Measurements from ENCODE around the gene KLF13. TPM values are rescaled to one million over a fixed set of nuclear protein-coding genes. Genes with fewer than 3 reads are reported as not detected.

The KLF13 gene
- total RNA-seq, 1 donor from 2014 or later = 235 TPM

DNA sequence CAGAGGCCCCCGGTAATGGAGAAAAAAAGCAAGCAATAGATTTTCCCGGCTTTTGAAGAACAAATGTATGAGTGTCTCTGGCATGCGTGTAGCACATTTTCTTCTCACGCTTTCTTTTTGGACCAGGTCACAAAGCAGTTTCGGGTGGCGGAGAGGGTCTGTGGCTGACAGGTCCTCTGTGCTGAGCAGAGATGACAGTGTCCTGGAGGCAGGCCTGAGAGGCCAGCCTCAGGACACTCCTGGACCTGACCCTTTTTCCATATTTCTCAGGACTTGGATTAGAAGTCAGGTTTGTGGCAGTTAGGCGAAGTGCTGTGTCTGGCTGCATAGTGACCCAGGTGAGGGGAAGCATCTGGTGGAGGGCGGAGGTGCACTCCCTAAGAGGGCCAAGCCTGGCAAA lies 52.9 kb downstream of the KLF13 start:
- intact Hi-C loops (cut with DNase I) = no loop called here
- Histone ChIP-seq H3K9me3 (no peaks in the 10 kb centered on the region), H3K36me3 (peaks cover 16 to 27% of the 10 kb centered on the region in 2 donors), H3K27me3 (no peaks in the 10 kb centered on the region), H3K27ac (no peak overlapping the region), H3K4me3 (no peak overlapping the region), H3K4me1 (no peaks in the 10 kb centered on the region)
- DNase-seq (ENCODE audit: low spot score in 2 of 2) = no peak
- TF ChIP-seq, protein P1, sequence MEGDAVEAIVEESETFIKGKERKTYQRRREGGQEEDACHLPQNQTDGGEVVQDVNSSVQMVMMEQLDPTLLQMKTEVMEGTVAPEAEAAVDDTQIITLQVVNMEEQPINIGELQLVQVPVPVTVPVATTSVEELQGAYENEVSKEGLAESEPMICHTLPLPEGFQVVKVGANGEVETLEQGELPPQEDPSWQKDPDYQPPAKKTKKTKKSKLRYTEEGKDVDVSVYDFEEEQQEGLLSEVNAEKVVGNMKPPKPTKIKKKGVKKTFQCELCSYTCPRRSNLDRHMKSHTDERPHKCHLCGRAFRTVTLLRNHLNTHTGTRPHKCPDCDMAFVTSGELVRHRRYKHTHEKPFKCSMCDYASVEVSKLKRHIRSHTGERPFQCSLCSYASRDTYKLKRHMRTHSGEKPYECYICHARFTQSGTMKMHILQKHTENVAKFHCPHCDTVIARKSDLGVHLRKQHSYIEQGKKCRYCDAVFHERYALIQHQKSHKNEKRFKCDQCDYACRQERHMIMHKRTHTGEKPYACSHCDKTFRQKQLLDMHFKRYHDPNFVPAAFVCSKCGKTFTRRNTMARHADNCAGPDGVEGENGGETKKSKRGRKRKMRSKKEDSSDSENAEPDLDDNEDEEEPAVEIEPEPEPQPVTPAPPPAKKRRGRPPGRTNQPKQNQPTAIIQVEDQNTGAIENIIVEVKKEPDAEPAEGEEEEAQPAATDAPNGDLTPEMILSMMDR (IDR thresholded peaks at IDR 0.05) = no peak

DNA sequence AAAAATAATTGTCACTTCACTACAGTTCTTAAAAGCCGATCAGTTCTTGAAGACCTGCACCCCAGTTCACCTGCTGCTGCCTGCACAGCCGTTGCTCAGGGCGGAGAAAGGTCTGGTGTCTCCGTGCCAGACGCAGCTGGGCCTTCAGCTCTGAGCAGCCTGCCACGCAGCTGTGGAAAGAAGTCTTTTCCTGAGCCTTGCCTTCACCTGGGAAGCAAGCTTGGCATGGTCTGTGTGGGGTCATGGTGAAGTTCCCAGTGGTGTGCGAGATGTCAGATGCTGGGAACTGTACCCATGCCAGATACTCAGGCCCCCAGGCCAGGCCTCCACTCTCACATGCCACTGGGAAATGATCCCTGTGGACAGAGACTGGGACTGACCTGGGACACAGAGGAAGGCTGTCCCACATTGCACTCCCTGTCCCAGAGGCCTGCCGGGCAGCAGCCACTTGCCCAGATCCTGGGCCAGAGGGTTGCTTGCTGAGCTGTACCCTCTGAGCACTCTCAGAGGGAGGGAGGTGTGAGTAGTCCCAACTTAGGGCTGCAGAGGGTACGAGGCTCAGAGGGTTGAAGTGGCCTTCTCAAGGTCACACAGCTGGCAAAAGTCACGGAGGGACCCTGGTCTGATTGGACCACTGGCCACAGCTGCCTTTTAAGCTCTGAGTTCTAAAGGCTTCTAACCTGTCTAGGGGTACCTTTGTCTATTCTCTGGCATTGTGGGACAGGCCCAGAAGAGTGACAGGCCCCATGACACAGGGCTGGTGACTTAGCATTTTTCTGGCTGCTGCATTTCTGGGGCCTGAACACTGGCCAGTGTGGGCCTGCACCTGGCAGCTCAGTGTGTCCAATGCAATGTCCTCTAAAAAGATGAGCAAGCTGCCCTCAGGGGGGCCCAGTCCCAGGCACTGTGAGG lies 55.4 kb downstream of the KLF13 start:
- DNase-seq (ENCODE audit: low spot score in 2 of 2) = no peak
- TF ChIP-seq, protein P1 (IDR thresholded peaks at IDR 0.05) = no peak
- H3K27me3 ChIP-seq = no peaks in the 10 kb centered on the region
- no peaks in the 10 kb centered on the region for H3K9me3 ChIP-seq
- intact Hi-C loops (cut with DNase I) = no loop called here
- no peaks in the 10 kb centered on the region for H3K4me1 ChIP-seq
- H3K36me3 ChIP-seq = peaks cover 16 to 27% of the 10 kb centered on the region in 2 donors
- H3K4me3 ChIP-seq = no peak overlapping the region
- H3K27ac ChIP-seq = no peak overlapping the region

- DNase-seq (ENCODE audit: low spot score in 2 of 2) = peak in 1 of 2 donors; percentile 60
- intact Hi-C loops (cut with DNase I) = no loop called here
- H3K4me3 ChIP-seq = no peak overlapping the region
- H3K9me3 ChIP-seq = no peaks in the 10 kb centered on the region
- H3K27me3 ChIP-seq = no peaks in the 10 kb centered on the region
- peaks cover 16 to 27% of the 10 kb centered on the region in 2 donors for H3K36me3 ChIP-seq
- H3K4me1 ChIP-seq = peaks cover 0 to under 1% of the 10 kb centered on the region in 2 donors
- H3K27ac ChIP-seq = no peak overlapping the region
- TF ChIP-seq, protein P1 (IDR thresholded peaks at IDR 0.05) = no peak
Observed at GRCh38 chr15:31382713-31383045, 56.0 kb downstream of the KLF13 start.

DNA sequence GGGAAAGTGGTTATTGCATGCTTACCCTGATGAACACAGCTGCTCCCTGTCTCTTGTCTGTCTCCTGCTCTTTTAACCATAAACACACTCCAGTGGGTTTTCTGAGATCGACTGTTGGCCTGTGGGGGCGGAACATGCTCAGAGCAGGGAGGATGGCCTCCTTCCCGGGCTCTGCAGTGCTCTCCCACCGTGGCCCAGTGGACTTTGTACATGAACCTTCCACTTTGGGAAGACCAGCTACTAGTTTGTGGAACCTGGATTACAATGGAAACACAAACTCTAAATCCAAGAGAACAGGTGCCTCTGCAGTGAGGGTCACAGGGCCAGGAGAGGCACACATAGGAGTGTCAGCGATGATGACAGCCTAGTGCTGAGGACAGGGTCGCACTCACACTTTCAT lies 56.5 kb downstream of the KLF13 start:
- DNase-seq (ENCODE audit: low spot score in 2 of 2) = no peak
- H3K4me3 ChIP-seq = no peak overlapping the region
- H3K9me3 ChIP-seq = no peaks in the 10 kb centered on the region
- no peaks in the 10 kb centered on the region for H3K27me3 ChIP-seq
- H3K4me1 ChIP-seq = peaks cover 2 to 6% of the 10 kb centered on the region in 2 donors
- H3K36me3 ChIP-seq = peaks cover 16 to 26% of the 10 kb centered on the region in 2 donors
- intact Hi-C loops (cut with DNase I) = no loop called here
- no peak overlapping the region for H3K27ac ChIP-seq
- TF ChIP-seq, protein P1 (IDR thresholded peaks at IDR 0.05) = no peak

DNA sequence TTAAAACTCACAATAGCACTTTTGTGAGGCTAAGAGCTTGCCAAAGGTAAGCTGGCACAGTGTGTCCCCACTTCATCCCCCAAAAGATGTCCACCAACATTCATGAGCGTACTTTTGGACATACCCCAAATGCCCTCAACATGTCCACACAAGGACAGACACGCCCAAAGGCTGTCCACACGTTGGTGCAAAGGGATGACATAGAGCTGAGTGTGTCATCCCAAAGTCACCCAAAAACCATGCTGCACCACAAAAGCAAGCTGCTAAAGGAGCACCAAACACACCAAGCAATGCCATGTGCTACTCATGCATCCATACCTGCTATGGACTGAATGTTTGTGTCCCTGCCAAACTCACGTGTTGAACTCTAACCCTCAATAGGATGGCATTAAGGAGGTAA lies 57.9 kb downstream of the KLF13 start:
- H3K36me3 ChIP-seq = peaks cover 12 to 13% of the 10 kb centered on the region in 2 donors
- TF ChIP-seq, protein P1 (IDR thresholded peaks at IDR 0.05) = no peak
- H3K4me3 ChIP-seq = no peak overlapping the region
- no peaks in the 10 kb centered on the region for H3K27me3 ChIP-seq
- H3K27ac ChIP-seq = no peak overlapping the region
- peaks cover 2 to 9% of the 10 kb centered on the region in 2 donors for H3K4me1 ChIP-seq
- DNase-seq (ENCODE audit: low spot score in 2 of 2) = no peak
- intact Hi-C loops (cut with DNase I) = no loop called here
- H3K9me3 ChIP-seq = no peaks in the 10 kb centered on the region
